HG03342 (cell line): ENCODE results near the gene OLFML2B.
A peak's percentile ranks its signal among the peaks of the same experiment; 100 is the strongest.
"Not testable (repeated sequence)": the region's sequence is repeated elsewhere in the genome, so short reads cannot be mapped to it uniquely, and the experiment has no call there.

Experiments
- ATAC-seq: cut with Tn5 transposase; IDR thresholded peaks from one replicate; pipeline ENCODE4 v1.9.1; 2021; ENCODE audit warnings: mild to moderate bottlenecking, moderate library complexity; ENCODE audit not compliant: unreplicated experiment

OLFML2B gene

GRCh38 chr1:162036163-162036562, 12.5 kb upstream of the OLFML2B start:
- no peak for ATAC-seq

GRCh38 chr1:162035241-162035640, 11.6 kb upstream of the OLFML2B start:
- ATAC-seq, result no peak

GRCh38 chr1:162033428-162033827, 9.8 kb upstream of the OLFML2B start:
- no peak for ATAC-seq

- ATAC-seq, result no peak
These were observed 7.2 kb upstream of the OLFML2B start for GRCh38 chr1:162030759-162031280.

- no peak for ATAC-seq
These were observed 5.5 kb upstream of the OLFML2B start for GRCh38 chr1:162029157-162029556.

GRCh38 chr1:162028726-162029125, 5.1 kb upstream of the OLFML2B start:
- peak; percentile 83 for ATAC-seq

- no peak for ATAC-seq
These were observed 3.2 kb upstream of the OLFML2B start for GRCh38 chr1:162026881-162027280.

- no peak for ATAC-seq
These were observed 1.9 kb upstream of the OLFML2B start for GRCh38 chr1:162025541-162025940.

GRCh38 chr1:162023181-162023546, 505 bp downstream of the OLFML2B start:
- no peak for ATAC-seq

- ATAC-seq, result no peak
These were observed 1.0 kb downstream of the OLFML2B start for GRCh38 chr1:162022626-162023025.

- ATAC-seq, result no peak
These were observed 2.5 kb downstream of the OLFML2B start for GRCh38 chr1:162021124-162021523.

GRCh38 chr1:162020150-162020549, 3.5 kb downstream of the OLFML2B start:
- ATAC-seq, result no peak

- no peak for ATAC-seq
These were observed 4.2 kb downstream of the OLFML2B start for GRCh38 chr1:162019446-162019845.

GRCh38 chr1:162019006-162019405, 4.7 kb downstream of the OLFML2B start:
- ATAC-seq, result no peak

GRCh38 chr1:162018418-162018817, 5.3 kb downstream of the OLFML2B start:
- ATAC-seq, result no peak

GRCh38 chr1:162017791-162018190, 5.9 kb downstream of the OLFML2B start:
- not testable (repeated sequence) for ATAC-seq

GRCh38 chr1:162016631-162017030, 7.0 kb downstream of the OLFML2B start:
- ATAC-seq, result no peak

GRCh38 chr1:162015196-162015595, 8.5 kb downstream of the OLFML2B start:
- no peak for ATAC-seq

GRCh38 chr1:162014202-162014601, 9.5 kb downstream of the OLFML2B start:
- no peak for ATAC-seq

- ATAC-seq, result no peak
These were observed 10.4 kb downstream of the OLFML2B start for GRCh38 chr1:162013289-162013688.

- no peak for ATAC-seq
These were observed 12.2 kb downstream of the OLFML2B start for GRCh38 chr1:162011337-162012012.

- no peak for ATAC-seq
These were observed 13.5 kb downstream of the OLFML2B start for GRCh38 chr1:162010175-162010506.

GRCh38 chr1:162009501-162010174, 14.0 kb downstream of the OLFML2B start:
- no peak for ATAC-seq
